ENCODE measurements around the gene ZNF496.
A peak's percentile ranks its signal among the peaks of the same experiment; 100 is the strongest.
"Not testable (repeated sequence)": the region's sequence is repeated elsewhere in the genome, so short reads cannot be mapped to it uniquely, and the experiment has no call there.

Gene ZNF496

DNA sequence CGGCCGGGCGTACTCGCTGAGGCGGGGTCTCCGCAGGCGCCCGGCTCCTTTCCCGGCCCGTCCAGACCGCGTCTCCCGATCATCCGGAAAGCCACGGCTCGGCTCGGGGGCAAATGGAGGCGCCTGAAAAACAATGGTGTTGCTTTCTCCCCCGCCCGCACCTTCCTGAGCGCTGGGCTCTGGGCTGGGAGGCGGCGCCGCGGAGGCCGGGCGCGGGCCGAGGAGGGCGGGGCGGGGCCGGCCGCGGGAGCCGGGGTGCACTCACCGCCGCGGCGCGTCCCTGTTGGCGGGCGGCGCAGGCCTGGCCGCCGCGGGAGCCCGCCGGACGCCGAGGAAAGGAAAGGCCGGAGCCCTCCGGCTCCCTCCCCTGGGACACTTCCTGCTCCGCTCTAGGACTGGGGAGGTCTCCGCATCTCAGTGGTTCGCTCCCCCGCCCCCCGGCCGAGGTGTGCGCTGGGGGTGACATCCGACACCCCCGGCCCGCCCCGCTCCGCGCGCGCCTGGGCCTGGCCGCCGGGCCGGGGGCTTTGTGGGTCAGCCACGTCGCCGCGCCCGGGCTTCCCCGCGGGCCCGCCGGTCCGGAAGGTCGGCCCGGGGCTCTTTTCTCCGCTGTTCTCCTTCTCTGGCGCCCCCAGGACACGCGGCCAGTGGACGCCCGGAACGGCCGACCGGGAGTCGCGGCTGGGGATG is at the start of gene ZNF496:
Gene ZNF496, minus strand, starts transcription at position 343 of the 690 bp plus-strand sequence. CDS start 2,289 bp downstream, outside the sequence.
- H3K9ac ChIP-seq (ENCODE audit: low read length) = peak within 1 kb of the TSS; percentile 82
- H3K9me2 ChIP-seq (replicated peaks; ENCODE audit: insufficient read depth, low read length) = no peaks in the 10 kb centered on the region
- peak within 1 kb of the TSS; percentile 98 for H2AFZ ChIP-seq (ENCODE audit: low read length)
- H3K4me3 ChIP-seq (ENCODE audit: low read length) = peak within 1 kb of the TSS; percentile 89
- peak within 1 kb of the TSS; percentile 79 for H3K4me2 ChIP-seq (ENCODE audit: low read depth, low read length)
- no peaks in the 10 kb centered on the region for H3F3A ChIP-seq (ENCODE audit: insufficient read depth, low read length)
- TF ChIP-seq EZH2 (optimal IDR thresholded peaks at IDR 0.05; ENCODE audit: low read depth, low read length) = no peak
- TF ChIP-seq, protein P1, sequence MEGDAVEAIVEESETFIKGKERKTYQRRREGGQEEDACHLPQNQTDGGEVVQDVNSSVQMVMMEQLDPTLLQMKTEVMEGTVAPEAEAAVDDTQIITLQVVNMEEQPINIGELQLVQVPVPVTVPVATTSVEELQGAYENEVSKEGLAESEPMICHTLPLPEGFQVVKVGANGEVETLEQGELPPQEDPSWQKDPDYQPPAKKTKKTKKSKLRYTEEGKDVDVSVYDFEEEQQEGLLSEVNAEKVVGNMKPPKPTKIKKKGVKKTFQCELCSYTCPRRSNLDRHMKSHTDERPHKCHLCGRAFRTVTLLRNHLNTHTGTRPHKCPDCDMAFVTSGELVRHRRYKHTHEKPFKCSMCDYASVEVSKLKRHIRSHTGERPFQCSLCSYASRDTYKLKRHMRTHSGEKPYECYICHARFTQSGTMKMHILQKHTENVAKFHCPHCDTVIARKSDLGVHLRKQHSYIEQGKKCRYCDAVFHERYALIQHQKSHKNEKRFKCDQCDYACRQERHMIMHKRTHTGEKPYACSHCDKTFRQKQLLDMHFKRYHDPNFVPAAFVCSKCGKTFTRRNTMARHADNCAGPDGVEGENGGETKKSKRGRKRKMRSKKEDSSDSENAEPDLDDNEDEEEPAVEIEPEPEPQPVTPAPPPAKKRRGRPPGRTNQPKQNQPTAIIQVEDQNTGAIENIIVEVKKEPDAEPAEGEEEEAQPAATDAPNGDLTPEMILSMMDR (IDR thresholded peaks at IDR 0.05; ENCODE audit: low read length) = no peak
- TF ChIP-seq EZH2phosphoT487 (IDR thresholded peaks at IDR 0.05; ENCODE audit: low read length) = no peak
- no peaks in the 10 kb centered on the region for H3K36me3 ChIP-seq (replicated peaks; ENCODE audit: insufficient read depth, low read length)
- 0 out of 2 replicates have a peak, but pooled peaks cover 5% of the 10 kb centered on the region for H3K4me1 ChIP-seq (ENCODE audit: low read length)
- peak within 1 kb of the TSS; percentile 48; the same call in 1 of the 2 replicates for H3K27ac ChIP-seq (ENCODE audit: low read length)
- H3K27me3 ChIP-seq (replicated peaks; ENCODE audit: insufficient read depth, low read length) = no peaks in the 10 kb centered on the region
- DNase-seq = peak; percentile 74
- no peaks in the 10 kb centered on the region for H3K9me3 ChIP-seq (replicated peaks; ENCODE audit: insufficient read depth, low read length)
- peaks cover 6% of the 10 kb centered on the region; the same call in 1 of the 2 replicates for H3K79me2 ChIP-seq (ENCODE audit: low read length)
- no peaks in the 10 kb centered on the region for H4K20me1 ChIP-seq (ENCODE audit: insufficient read depth, low read length)

DNA sequence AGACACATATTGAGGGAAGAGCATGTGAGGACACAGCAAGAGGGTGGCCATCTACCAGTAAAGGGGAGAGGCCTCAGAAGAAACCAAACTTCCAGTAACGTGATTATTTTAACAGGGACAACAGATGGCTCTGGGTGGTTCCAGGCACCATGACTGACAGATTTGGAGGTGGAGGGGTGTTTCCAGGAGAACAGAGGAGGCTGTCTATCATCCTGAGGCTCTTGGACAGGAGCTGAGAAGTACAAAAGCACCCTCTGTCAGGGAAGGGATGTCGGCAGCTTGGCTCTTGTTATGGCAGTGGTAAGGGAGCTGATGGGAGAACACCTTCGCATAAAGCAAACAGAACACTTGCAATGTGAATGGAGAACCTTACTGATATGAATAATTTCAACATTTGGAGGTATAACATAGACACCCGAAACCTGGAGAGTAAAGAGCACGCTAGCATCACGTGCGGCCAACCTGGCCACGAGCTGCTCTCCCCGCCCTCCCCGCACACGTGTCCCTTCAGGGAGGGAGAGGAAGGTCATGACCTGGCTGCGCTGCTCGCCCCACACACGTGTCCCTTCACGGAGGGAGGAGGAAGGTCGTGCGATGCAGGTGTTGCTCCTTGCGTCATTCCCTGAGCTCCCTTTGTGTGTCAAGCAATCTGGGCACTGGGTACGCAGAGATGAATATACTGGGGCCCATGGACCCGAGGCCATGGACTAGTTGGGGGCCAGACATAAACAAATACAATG is 46.8 kb upstream of the ZNF496 start:
- H3F3A ChIP-seq (ENCODE audit: insufficient read depth, low read length) = no peaks in the 10 kb centered on the region; the same call in 1 of the 2 replicates
- no peaks in the 10 kb centered on the region for H4K20me1 ChIP-seq (ENCODE audit: insufficient read depth, low read length)
- no peaks in the 10 kb centered on the region for H3K36me3 ChIP-seq (replicated peaks; ENCODE audit: insufficient read depth, low read length)
- no peak for DNase-seq
- TF ChIP-seq EZH2phosphoT487 (IDR thresholded peaks at IDR 0.05; ENCODE audit: low read length) = no peak
- no peak for TF ChIP-seq EZH2 (optimal IDR thresholded peaks at IDR 0.05; ENCODE audit: low read depth, low read length)
- TF ChIP-seq, protein P1 (IDR thresholded peaks at IDR 0.05; ENCODE audit: low read length) = no peak
- no peaks in the 10 kb centered on the region for H3K9me3 ChIP-seq (replicated peaks; ENCODE audit: insufficient read depth, low read length)
- H3K4me1 ChIP-seq (ENCODE audit: low read length) = no peaks in the 10 kb centered on the region
- H3K27me3 ChIP-seq (replicated peaks; ENCODE audit: insufficient read depth, low read length) = no peaks in the 10 kb centered on the region
- H2AFZ ChIP-seq (ENCODE audit: low read length) = no peak overlapping the region
- no peak overlapping the region for H3K4me3 ChIP-seq (ENCODE audit: low read length)
- H3K79me2 ChIP-seq (ENCODE audit: low read length) = no peaks in the 10 kb centered on the region
- no peak overlapping the region for H3K9ac ChIP-seq (ENCODE audit: low read length)
- no peak overlapping the region for H3K27ac ChIP-seq (ENCODE audit: low read length)
- no peaks in the 10 kb centered on the region for H3K9me2 ChIP-seq (replicated peaks; ENCODE audit: insufficient read depth, low read length)
- no peak overlapping the region for H3K4me2 ChIP-seq (ENCODE audit: low read depth, low read length)

DNA sequence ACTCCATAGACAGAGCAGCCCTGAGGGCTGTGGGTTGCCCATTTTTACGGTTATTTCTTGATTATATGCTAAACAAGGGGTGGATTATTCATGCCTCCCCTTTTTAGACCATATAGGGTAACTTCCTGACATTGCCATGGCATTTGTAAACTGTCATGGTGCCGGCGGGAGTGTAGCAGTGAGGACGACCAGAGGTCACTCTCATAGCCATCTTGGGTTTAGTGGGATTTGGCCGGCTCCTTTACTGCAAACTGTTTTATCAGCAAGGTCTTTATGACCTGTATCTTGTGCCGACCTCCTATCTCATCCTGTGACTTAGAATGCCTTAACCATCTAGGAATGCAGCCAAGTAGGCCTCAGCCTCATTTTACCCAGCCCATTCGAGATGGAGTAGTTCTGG is 46.0 kb upstream of the ZNF496 start:
- H3K9ac ChIP-seq (ENCODE audit: low read length); H3K36me3 ChIP-seq (replicated peaks; ENCODE audit: insufficient read depth, low read length); H3K27ac ChIP-seq (ENCODE audit: low read length); H4K20me1 ChIP-seq (ENCODE audit: insufficient read depth, low read length); H3K79me2 ChIP-seq (ENCODE audit: low read length); H3F3A ChIP-seq (ENCODE audit: insufficient read depth, low read length); H3K4me2 ChIP-seq (ENCODE audit: low read depth, low read length); H3K9me3 ChIP-seq (replicated peaks; ENCODE audit: insufficient read depth, low read length); H3K27me3 ChIP-seq (replicated peaks; ENCODE audit: insufficient read depth, low read length); H3K4me3 ChIP-seq (ENCODE audit: low read length); H3K9me2 ChIP-seq (replicated peaks; ENCODE audit: insufficient read depth, low read length); DNase-seq; H2AFZ ChIP-seq (ENCODE audit: low read length); H3K4me1 ChIP-seq (ENCODE audit: low read length): not testable (repeated sequence)
